Pancreas (tissue), 10 donors: ENCODE data around the gene ADAMTS2. TPM values are rescaled to one million over a fixed set of nuclear protein-coding genes. Genes with fewer than 3 reads are reported as not detected.

ENCODE experiments used
- ATAC-seq, 4 donors: fragments of 200-7000 bp; cut with Tn5 transposase; one replicate each; pipeline versions ENCODE4 v1.8.0 to v1.9.1; 2020; ENCODE audit warnings: mild to moderate bottlenecking in 4 of 4, moderate library complexity in 4 of 4
- DNase-seq, 6 donors: peaks; one replicate each; pipeline ENCODE4 v3.0.0-alpha.2; 2020
- FAIRE-seq: peaks from 2 replicates; lab custom pipeline; 2012; peaks lifted over from hg19 to GRCh38; lab: Jason Lieb, UNC
- H3K27ac ChIP-seq, 4 donors: fragments of 200-600 bp; sonication (generic); 1 replicate in 3 of 4; 2 replicates in 1 of 4; pipeline versions ENCODE4 v1.5.0 to v1.8.0; 2020
- H3K27me3 ChIP-seq, 4 donors: fragments of 200-600 bp; one replicate each; pipeline ENCODE4 v1.8.0; 2021
- H3K36me3 ChIP-seq, 3 donors: fragments of 200-600 bp; sonication (generic) in 1 of 3; one replicate each; pipeline versions ENCODE4 v1.5.0 to v1.8.0; 2020 to 2021
- H3K4me1 ChIP-seq, 3 donors: fragments of 200-600 bp; one replicate each; pipeline ENCODE4 v1.8.0; 2021
- H3K4me3 ChIP-seq, 4 donors: fragments of 200-600 bp; sonication (generic) in 2 of 4; one replicate each; pipeline versions ENCODE4 v1.5.0 to v1.8.0; 2020 to 2021
- H3K9me3 ChIP-seq, 4 donors: fragments of 200-600 bp; one replicate each; pipeline ENCODE4 v1.8.0; 2021
- WGBS, 2 donors: extraction: QIAGEN DNeasy Blood & Tissue Kit; methylation state at CpG; one replicate each; pipeline ENCODE4 v1.1.7; 2013; 5-methylcytosine and 5-hydroxymethylcytosine counted together
- intact Hi-C, 3 donors: fragments of 100-400 bp; cut with DNase I; formaldehyde crosslinking; loops; one replicate each; pipeline versions ENCODE4 v1.11.1 to v1.14.2; 2022
- polyA plus RNA-seq, 2 donors: library from polyadenylated mRNA; stranded (reverse); fragments of 200-250 nt; gene quantifications; one replicate each; pipeline ENCODE4 v1.2.3, GENCODE V29; 2013
- total RNA-seq, 6 donors: library from RNA; stranded (reverse); fragmentation: NEBNext Ultra II Directional in 4 of 6; extraction: Animal tissue kit (Norgen Biotek cat#: 25700) in 4 of 6; gene quantifications; one replicate each; pipeline versions ENCODE4 v1.2.1 to v1.2.4, GENCODE V29; 2021 to 2023
- TF ChIP-seq, protein P1 (sequence below), 4 donors: fragments of 200-600 bp; sonication (generic) in 3 of 4; IDR thresholded peaks; one replicate each; pipeline versions ENCODE4 v1.5.0 to v1.8.0; 2021; ENCODE audit warnings: antibody characterized with exemption in 4 of 4
- donor health status: healthy with polysubstance abuse.
- donor health status: DM: no; HTN: no; CAD: no; lungs with moderate emphysema.
- donor health status: DM: no; HTN: no; CAD: no.
- donor health status: control.
- donor health status: control.
- donor health status: Bipolar disorder and iron deficiency.
- donor health status: DM: yes; HTN: yes; CAD: no.
- donor health status: DM: no; HTN: no; CAD: no.
- donor health status: DM: no; HTN: no; CAD: no.
- donor health status: DM: yes; HTN: yes; CAD: no.

ADAMTS2 gene
- total and polyA plus RNA-seq, 8 donors, result 1.3 to 18.5 (median 5.8) TPM

DNA sequence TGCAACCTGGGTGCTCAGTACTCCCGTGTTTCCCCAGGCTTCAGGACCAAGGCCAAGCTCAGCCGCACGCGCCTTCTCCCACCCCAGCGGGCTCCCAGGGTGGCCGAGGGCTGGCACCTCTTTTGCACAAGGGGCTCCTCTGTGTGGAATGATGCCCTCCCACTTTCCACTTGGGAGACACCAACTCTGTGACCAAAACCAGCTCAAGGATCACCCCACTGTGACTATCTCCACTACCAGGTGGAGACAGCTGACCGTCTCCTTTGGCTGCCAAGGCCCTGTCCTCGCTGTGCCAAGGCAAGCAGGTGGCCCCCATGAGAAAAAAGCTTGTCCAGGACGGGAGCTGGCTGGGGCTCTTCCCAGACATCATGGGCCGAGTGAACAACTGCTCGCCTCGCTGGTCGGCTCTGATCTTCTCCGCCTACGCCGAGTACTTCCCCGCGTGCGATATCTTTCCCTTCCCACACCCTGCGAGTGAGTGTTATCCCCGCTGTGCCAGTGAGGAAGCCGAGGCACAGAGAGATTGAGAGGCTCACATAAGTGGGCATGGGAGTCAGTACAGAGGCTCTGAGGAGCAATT, 152.3 kb downstream of the ADAMTS2 start:
- no peak overlapping the region for H3K4me3 ChIP-seq
- ATAC-seq (no peak), DNase-seq (peak in 1 of 6 donors; percentile 47), FAIRE-seq (no peak)
- WGBS, 2 donors, result 63 to 69% methylated on average over 22 of the region's 22 CpGs
- H3K27ac ChIP-seq, result no peak overlapping the region
- H3K4me1 ChIP-seq, result no peaks in the 10 kb centered on the region
- TF ChIP-seq, protein P1, sequence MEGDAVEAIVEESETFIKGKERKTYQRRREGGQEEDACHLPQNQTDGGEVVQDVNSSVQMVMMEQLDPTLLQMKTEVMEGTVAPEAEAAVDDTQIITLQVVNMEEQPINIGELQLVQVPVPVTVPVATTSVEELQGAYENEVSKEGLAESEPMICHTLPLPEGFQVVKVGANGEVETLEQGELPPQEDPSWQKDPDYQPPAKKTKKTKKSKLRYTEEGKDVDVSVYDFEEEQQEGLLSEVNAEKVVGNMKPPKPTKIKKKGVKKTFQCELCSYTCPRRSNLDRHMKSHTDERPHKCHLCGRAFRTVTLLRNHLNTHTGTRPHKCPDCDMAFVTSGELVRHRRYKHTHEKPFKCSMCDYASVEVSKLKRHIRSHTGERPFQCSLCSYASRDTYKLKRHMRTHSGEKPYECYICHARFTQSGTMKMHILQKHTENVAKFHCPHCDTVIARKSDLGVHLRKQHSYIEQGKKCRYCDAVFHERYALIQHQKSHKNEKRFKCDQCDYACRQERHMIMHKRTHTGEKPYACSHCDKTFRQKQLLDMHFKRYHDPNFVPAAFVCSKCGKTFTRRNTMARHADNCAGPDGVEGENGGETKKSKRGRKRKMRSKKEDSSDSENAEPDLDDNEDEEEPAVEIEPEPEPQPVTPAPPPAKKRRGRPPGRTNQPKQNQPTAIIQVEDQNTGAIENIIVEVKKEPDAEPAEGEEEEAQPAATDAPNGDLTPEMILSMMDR (IDR thresholded peaks at IDR 0.05), result no peak
- H3K27me3 ChIP-seq, result no peaks in the 10 kb centered on the region
- no peaks in the 10 kb centered on the region for H3K9me3 ChIP-seq
- H3K36me3 ChIP-seq, result no peaks in the 10 kb centered on the region
- intact Hi-C loops, result no loop called here

DNA sequence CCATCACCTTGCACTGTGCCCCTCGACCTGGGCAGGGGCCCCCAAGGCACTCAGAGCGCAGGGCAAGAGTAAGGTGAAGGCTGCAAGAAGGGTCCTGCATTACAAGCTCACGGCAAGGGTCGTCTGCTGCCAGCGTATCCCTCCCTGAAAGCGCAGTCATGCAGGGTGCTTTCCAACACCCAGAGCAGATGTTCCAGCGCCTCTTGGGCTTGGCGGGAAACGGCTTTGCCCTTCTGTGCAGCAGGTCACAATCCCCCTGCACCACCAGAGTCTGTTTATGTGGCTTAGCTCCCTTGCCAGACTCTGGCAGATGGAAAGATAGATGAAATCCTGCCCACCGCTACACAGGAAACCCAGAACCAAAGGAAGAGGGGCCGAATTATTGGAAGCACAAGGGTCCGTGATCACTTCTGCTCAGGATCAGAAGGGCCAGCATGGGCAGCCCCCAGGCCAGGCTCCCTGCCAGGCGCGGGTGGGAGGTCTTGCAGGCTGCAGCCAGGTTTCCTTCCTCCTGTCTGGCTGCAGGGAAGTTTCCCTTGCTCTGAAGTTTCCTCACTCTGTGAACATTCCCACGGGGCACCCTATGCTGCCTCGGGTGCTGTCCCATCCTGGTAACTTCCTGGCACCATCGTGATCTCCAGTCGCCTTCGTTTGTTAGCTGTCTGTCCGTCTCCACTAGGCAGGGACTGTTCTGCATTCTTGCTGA, 152.9 kb downstream of the ADAMTS2 start:
- DNase-seq, result peak in 1 of 6 donors; percentile 34
- no peak for FAIRE-seq
- no peaks in the 10 kb centered on the region for H3K27me3 ChIP-seq
- H3K4me3 ChIP-seq, result no peak overlapping the region
- no peak for ATAC-seq
- H3K27ac ChIP-seq, result no peak overlapping the region
- 40 to 54% methylated on average over 20 of the region's 20 CpGs for whole genome bisulfite sequencing, 2 donors
- no peaks in the 10 kb centered on the region for H3K9me3 ChIP-seq
- no peaks in the 10 kb centered on the region for H3K36me3 ChIP-seq
- TF ChIP-seq, protein P1 (IDR thresholded peaks at IDR 0.05), result no peak
- no peaks in the 10 kb centered on the region for H3K4me1 ChIP-seq
- intact Hi-C loops, result no loop called here

DNA sequence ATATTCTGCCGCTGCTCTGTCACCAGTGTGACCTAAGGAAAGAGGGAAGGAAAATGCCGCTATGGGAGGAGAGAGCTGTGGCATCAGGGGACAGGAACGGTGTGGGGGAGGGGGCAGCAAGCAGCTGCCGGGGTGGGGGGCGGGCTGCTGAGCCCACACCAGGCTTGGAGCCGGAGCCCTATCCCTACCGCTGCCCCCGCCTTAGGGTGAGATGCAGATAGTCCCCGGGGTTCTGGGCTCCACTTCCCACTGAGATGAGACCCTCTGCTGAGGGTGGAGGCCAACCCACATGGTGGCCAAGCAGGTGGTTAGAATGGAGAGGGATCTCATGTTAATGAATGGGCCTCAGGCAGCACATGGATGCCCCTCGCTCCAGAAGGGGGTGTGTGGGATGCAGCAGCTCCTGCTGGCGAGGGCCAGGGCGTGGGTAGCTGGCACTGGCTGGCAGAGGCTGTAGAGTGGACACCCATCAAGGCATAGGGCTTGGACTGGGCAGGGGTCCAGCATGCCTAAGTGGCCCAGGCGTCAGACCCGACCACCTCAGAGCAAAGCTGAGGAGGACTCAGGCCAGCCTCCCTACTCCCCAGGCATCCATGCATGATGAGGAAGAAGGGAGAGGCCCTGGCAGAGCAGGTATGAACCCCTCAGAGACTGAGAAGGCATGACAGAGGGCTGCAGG, 153.6 kb downstream of the ADAMTS2 start:
- Histone ChIP-seq H3K4me3 (no peak overlapping the region), H3K27ac (no peak overlapping the region), H3K9me3 (no peaks in the 10 kb centered on the region), H3K4me1 (no peaks in the 10 kb centered on the region), H3K27me3 (no peaks in the 10 kb centered on the region), H3K36me3 (no peaks in the 10 kb centered on the region)
- ATAC-seq (no peak), FAIRE-seq (no peak), DNase-seq (peak in 2 of 6 donors; percentile 30 to 48)
- TF ChIP-seq, protein P1 (IDR thresholded peaks at IDR 0.05), result no peak
- 46 to 47% methylated on average over 14 of the region's 14 CpGs for WGBS, 2 donors
- intact Hi-C loops, result no loop called here

DNA sequence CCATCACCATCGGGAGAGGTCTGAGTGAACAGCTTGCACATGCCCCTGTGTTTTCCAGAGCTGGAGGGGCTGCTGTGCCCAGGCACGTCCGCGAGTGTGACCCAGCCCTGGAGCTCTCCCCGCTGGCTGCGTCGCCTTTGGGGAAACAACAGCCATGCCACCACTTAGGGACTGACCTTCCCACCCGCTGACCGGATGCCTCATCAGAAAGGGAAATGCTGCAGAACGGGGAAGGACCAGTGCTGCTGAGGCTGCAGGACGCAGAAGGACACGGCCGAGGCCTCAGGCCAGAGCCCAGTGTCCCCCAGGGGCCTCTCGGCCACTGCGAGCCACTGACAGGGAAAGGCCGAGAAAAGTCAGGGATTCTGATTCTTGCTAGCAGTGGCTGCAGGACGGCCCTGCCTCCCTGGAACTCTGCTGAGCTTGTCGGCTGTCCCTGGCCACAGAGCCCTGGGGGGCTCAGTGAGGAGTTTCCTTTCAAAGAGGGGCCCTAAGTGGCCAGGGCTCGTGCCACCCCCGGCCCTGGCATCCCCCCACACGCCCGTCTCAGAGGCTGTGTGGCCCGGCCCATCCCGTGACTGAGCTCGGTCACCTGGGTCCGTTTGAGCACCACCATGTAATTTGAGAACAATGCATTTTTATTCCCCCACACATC, 154.3 kb downstream of the ADAMTS2 start:
- H3K9me3 ChIP-seq, result no peaks in the 10 kb centered on the region
- no peak for FAIRE-seq
- DNase-seq, result peak in 1 of 6 donors; percentile 52
- H3K4me1 ChIP-seq, result no peaks in the 10 kb centered on the region
- H3K27me3 ChIP-seq, result no peaks in the 10 kb centered on the region
- no peaks in the 10 kb centered on the region for H3K36me3 ChIP-seq
- intact Hi-C loops, result no loop called here
- no peak for ATAC-seq
- no peak overlapping the region for H3K4me3 ChIP-seq
- TF ChIP-seq, protein P1 (IDR thresholded peaks at IDR 0.05), result no peak
- 32 to 34% methylated on average over 26 of the region's 26 CpGs for WGBS, 2 donors
- no peak overlapping the region for H3K27ac ChIP-seq
